HepG2 (cell line): ENCODE results near the gene AHSG. TPM values are rescaled to one million over a fixed set of nuclear protein-coding genes. Genes with fewer than 3 reads are reported as not detected.

Source experiments
- ARID5B ChIP-seq: IDR thresholded peaks from 2 replicates; pipeline ENCODE4 v1.4.0; 2020; ENCODE audit warnings: mild to moderate bottlenecking, missing genetic modification reagents
- CAMTA2 ChIP-seq: sonication (generic); formaldehyde crosslinking; IDR thresholded peaks from 2 replicates; pipeline ENCODE4 v1.4.0; 2020; ENCODE audit warnings: mild to moderate bottlenecking, missing genetic modification reagents, borderline replicate concordance
- CSRNP1 ChIP-seq: sonication (generic); formaldehyde crosslinking; IDR thresholded peaks from 2 replicates; pipeline ENCODE4 v1.8.1; 2023; ENCODE audit warnings: mild to moderate bottlenecking, missing genetic modification reagents
- E2F1 ChIP-seq: sonication (generic); formaldehyde crosslinking; IDR thresholded peaks from 2 replicates; pipeline ENCODE4 v1.5.0; 2020; ENCODE audit warnings: missing genetic modification reagents
- GABPB1 ChIP-seq: IDR thresholded peaks from 2 replicates; pipeline ENCODE4 v1.6.1; 2016; ENCODE audit warnings: mild to moderate bottlenecking, missing genetic modification reagents, moderate library complexity, missing compliant biosample characterization
- MED1 ChIP-seq: sonication (generic); formaldehyde crosslinking; IDR thresholded peaks from 2 replicates; pipeline ENCODE4 v1.4.0; 2020; ENCODE audit warnings: missing genetic modification reagents
- MLLT10 ChIP-seq: sonication (generic); formaldehyde crosslinking; IDR thresholded peaks from 2 replicates; pipeline ENCODE4 v1.4.0; 2020; ENCODE audit warnings: missing genetic modification reagents
- NR0B2 ChIP-seq: sonication (generic); formaldehyde crosslinking; IDR thresholded peaks from 2 replicates; pipeline ENCODE4 v1.4.0; 2020; ENCODE audit warnings: mild to moderate bottlenecking, missing genetic modification reagents
- TFAP4 ChIP-seq: sonication (generic); IDR thresholded peaks from 2 replicates; pipeline ENCODE4 v1.6.1; 2016; ENCODE audit warnings: low read depth, borderline replicate concordance
- UBTF ChIP-seq: sonication (generic); formaldehyde crosslinking; IDR thresholded peaks from 2 replicates; pipeline ENCODE4 v1.4.0; 2020; ENCODE audit warnings: mild to moderate bottlenecking, missing genetic modification reagents
- ZFYVE20 ChIP-seq: sonication (generic); formaldehyde crosslinking; IDR thresholded peaks from 2 replicates; pipeline ENCODE4 v1.8.0; 2023; ENCODE audit warnings: low read depth, mild to moderate bottlenecking, moderate library complexity, missing genetic modification reagents, borderline replicate concordance
- ZNF326 ChIP-seq: sonication (generic); formaldehyde crosslinking; IDR thresholded peaks from 2 replicates; pipeline ENCODE4 v1.4.0; 2020; ENCODE audit warnings: missing genetic modification reagents, borderline replicate concordance
- ZNF510 ChIP-seq: sonication (generic); formaldehyde crosslinking; IDR thresholded peaks from 2 replicates; pipeline ENCODE4 v1.4.0; 2020; ENCODE audit warnings: low read depth, mild to moderate bottlenecking, missing genetic modification reagents
- ZNF770 ChIP-seq: sonication (generic); formaldehyde crosslinking; IDR thresholded peaks from 2 replicates; pipeline ENCODE4 v1.5.0; 2020; ENCODE audit warnings: mild to moderate bottlenecking, missing genetic modification reagents
- polyA plus RNA-seq, 8 experiments: library from polyadenylated mRNA; depleted of rRNA in 3 of 8; stranded (reverse) in 7 of 8; unstranded in 1 of 8; fragments of >200 nt; fragmentation: Illumina TruSeq in 4 of 8; extraction: Trizol in 4 of 8; gene quantifications; 2 replicates each; pipeline versions ENCODE4 v1.2.1 to v1.2.3, GENCODE V29; 2011 to 2016; ENCODE audit warnings: low read depth in 4 of 8, missing spikeins in 1 of 8, mixed read lengths in 1 of 8; ENCODE audit not compliant: insufficient read depth in 1 of 8
- total RNA-seq, 5 experiments: library from RNA; depleted of rRNA; stranded (reverse); fragments of >200 nt; fragmentation: Illumina TruSeq; extraction: Trizol; gene quantifications; 2 replicates each; pipeline ENCODE4 v1.2.3, GENCODE V29; 2016; ENCODE audit warnings: low read depth in 1 of 5

AHSG gene
- total and polyA plus RNA-seq, 2 of the 13 experiments (the other 11 are each of a cell fraction or from before 2014, with no cell fraction given), result 2,043 to 19,152 TPM

GRCh38 chr3:186620213-186621092, 7.6 kb downstream of the AHSG start (continued):
- TF ChIP-seq ZNF510 (peak; percentile 55; the same call in 1 of the 2 replicates), GABPB1 (CRISPR knock-in tag) (peak; percentile 35; the same call in 1 of the 2 replicates), CSRNP1 (CRISPR knock-in tag) (no peak; the same call in none of the 2 replicates), UBTF (CRISPR knock-in tag) (peak; percentile 67; the same call in 1 of the 2 replicates), ARID5B (CRISPR knock-in tag) (peak; percentile 5; the same call in 1 of the 2 replicates), NR0B2 (peak; percentile 63; the same call in 1 of the 2 replicates), ZNF770 (no peak), ZNF326 (CRISPR knock-in tag) (peak; percentile 68), MED1 (CRISPR knock-in tag) (no peak; the same call in none of the 2 replicates), TFAP4 (no peak), MLLT10 (CRISPR knock-in tag) (no peak), E2F1 (CRISPR knock-in tag) (no peak), ZFYVE20 (no peak), CAMTA2 (CRISPR knock-in tag) (no peak)
